ENCODE data around the gene MVD.

The MVD gene

DNA sequence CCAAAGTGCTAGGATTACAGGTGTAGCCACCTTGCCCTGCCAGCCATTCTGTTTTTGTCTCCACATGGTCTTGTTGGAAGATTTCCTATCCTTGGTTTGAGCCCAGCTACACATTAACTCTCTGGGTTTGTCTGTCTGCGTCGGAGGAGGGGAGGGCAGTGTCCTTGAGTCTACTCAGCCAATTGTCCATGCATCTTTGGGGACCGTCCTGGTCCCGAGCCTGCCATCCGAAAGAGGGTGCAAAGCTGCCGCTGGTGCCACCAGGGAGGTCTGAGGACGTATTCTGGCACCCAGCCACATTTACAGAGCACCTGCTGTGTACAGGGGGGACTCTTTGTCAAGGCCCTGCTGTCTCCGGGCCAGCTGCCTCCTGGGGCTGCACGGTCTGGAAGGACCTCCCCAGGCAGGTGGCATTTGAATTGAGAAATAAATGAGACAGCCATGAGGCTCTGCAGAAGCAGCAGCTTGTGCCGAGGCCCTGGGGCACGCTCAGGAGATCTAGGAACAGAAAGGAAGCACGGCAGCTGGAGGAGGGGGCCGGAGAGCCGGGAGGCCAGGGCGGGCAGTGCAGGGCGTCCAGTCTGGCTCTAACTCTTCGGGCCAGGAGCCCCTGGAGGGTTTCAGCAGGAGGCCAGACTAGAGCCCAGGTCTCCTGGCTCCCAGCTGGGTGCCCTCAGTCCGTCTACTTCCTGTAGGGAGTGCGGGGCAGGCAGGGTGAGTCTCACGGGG lies 13.5 kb downstream of the MVD start:
- Histone ChIP-seq H3K27ac (peak overlapping the region in 18 of 21 experiments; percentile 51 to 97 (median 84)), H3K4me3 (peak overlapping the region; percentile 45 to 93 (median 80))

DNA sequence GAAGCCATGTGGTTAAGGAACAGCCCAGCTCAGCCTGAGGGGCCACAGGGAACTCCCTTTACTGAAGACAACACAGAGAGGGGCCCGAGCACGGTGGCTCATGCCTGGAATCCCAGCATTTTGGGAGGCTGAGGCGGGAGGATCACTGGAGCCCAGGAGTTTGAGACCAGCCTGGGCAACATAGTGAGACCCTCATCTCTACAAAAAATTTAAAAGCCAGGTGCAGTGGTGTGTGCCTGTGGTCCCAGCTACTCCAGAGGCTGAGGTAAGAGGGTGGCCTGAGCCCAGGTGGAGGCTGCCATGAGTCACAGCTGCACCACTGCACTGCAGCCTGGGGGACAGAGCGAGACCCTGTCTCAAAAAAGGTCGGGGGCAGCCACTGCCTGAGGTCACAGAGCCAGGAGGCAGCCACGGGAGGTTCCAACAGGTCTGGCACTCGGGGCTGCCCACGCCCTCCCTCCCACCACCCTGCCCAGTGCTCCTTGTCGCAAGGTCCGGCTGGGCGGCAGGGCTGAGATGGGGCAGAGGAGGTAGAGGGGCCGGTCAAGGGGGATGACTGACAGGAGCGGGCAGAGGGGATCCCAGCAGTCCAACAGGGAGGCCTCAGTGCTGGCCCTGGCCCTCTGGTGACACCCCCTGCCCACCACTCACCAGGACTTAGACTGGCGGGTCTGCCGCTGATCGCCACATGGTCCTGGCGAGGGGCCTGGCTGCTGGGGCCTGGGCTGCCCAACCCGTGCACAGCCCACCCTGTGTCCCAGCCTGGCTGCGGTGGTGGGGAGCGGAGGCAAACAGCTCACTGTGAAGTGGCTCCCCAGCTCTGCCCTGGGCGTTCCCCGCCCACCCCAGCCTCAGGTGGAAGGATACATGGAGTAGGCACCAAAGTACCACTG lies 15.5 kb downstream of the MVD start:
- Histone ChIP-seq H3K4me3 (no peak overlapping the region), H3K27ac (no peak overlapping the region)

DNA sequence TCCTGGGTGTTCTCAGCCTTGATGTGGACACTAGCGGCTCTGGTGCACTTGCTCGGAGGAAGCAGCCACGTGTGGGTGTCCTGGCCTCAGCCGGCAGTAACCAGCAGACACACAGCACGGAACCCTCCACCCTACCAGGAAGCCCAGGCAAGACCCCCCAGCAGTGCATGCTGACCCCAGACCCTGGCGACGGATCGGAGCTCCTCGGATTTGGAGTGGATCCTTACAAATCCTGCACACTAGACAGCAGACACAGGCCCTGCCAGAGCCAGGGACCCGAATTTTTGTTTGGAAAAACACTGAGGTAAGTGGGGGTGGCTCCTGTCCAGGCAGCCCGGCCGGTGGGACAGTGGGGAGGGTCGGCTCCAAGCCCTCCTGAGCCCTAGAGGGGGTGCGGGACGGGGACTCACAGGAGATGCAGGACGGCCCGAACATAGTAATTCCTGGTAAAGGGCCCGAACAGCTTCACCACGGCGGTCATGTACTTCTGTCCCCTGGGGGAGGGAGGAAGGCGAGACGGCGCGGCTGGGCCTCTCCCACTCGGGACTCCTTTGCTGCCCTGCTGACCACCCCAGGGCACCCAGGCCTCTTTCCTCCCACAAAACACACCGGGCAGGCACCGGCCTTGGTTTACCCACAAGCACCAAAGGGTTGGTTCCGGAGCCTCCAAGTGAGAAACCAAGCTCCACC lies 16.4 kb downstream of the MVD start:
- H3K27ac ChIP-seq, result no peak overlapping the region
- no peak overlapping the region for H3K4me3 ChIP-seq

DNA sequence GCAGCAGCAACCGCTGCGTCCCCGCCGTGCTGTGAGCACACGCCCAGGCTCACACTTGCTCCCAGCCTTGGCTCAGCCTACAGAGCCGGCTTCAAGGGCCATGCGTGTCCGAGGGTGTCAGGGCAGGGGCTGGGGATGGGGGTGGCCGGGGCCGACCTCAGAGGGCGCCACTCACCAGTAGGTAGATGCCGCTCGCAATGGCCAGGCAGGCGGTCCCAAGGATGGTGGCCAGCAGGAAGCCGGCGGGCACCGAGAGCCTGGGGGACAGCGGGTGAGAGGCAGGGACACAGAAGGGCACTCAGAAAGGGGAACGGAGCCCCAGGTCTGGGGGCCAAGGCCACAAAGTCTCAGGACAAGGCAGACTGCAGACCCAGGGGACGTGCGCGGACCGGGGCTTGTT lies 16.9 kb downstream of the MVD start:
- Histone ChIP-seq H3K4me3 (no peak overlapping the region), H3K27ac (no peak overlapping the region)

DNA sequence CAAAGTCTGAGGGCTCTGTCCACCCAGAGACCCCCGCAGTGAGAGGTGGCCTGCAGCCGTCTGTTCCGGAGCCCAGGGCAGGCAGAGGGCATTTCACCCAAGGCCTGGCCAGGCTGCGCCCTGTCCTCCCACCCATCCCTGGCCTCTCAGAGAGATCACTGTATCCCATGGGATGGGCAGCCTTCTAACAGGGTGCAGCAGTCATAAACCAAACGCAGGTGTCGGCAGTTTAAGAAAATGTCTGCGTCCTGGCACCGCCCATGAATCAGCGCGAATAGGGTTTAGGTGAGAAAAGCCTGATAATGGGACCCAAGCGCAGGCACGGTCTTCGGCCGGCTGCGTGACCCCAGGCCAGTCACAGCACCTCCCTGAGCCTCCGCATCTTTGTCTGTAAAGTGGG lies 17.4 kb downstream of the MVD start:
- H3K4me3 ChIP-seq, result no peak overlapping the region
- no peak overlapping the region for H3K27ac ChIP-seq

DNA sequence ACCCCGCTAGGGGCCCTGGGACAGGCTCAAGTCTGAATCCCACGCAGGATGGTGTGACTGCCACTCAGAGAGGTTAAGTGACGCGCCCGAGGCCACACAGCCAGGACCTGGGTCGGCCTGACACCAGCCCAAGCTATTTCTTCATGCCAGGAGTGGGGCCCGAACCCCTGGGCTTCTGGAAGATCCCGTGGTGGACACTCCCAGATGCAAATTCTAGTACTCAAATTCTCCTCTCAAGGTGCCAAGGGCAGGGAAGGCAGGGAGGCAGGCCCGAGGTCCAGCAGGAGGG lies 19.3 kb downstream of the MVD start:
- H3K4me3 ChIP-seq, result no peak overlapping the region
- no peak overlapping the region for H3K27ac ChIP-seq

DNA sequence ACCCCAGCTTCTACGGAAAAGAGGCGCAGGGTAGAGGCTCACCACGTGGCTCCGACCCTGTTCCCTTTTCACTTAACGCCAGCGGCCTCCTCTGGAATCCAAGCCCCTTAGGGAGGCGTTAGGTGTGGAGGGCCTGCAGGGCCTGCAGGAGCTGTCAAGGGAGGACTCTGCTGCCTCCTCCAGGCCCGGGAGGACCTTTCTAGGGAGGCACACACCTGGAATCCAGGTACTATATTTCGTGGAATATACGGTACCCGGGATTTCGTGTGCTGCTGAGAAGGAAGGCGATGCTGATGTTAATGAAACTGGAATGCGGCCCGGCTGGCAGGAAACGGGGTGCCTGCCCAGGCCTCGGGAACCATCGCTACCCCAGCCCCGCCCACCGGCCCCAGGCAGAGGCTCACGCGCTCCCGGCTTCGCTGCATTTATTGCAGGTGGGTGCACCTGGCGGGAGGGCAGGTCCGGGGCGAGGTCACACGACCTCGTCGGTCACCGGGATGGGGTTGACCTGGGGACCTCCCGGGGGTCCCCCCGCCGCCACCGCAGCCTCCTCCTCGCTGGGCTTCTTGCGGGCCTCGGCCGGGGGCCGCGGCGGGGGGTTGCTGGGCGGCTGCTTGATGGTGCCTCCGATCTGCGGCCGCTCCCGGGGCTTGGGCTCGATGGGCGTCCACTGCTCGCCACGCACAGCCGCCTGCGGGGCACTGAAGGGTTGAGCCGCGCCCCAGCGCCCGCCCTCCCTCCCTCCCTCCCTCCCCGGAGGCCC lies 19.8 kb downstream of the MVD start:
- Histone ChIP-seq H3K4me3 (no peak overlapping the region), H3K27ac (no peak overlapping the region)

DNA sequence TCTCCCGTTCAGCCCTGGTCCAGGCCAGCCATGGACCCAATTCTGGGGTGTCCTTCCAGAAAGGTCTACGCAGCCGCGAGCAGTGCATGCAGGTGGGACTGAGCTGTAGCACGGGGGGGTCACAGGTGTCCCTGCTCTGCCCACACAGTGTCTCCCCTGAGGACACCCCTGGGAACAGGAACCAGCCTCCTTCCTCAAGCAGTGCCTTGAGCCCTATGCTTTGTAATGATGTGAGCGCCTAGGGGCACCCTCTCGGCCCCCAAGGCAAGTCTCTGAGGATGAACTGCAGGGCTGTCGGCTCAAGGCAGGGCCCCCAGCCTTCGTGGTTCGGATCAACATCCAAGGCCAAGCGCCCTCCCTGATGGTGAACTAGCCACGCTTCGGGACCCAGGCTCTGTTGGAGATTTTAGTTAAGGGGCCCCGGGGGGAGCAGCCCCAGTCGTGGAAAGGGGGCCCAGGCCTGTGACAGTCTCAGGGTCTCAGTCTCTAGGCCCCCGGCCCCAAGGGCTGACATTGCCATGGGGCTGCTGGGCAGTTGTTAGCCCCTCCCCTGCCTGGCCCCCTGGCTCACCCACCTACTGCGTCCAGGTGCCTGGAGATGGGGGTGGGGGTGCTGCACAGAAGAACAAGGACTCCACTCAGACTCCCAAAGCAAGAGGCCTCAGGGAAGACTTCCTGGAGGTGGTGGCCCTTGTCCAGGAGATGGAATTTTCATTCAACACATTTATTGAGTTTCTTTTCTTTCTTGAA lies 22.2 kb downstream of the MVD start:
- Histone ChIP-seq H3K27ac (no peak overlapping the region), H3K4me3 (no peak overlapping the region)

DNA sequence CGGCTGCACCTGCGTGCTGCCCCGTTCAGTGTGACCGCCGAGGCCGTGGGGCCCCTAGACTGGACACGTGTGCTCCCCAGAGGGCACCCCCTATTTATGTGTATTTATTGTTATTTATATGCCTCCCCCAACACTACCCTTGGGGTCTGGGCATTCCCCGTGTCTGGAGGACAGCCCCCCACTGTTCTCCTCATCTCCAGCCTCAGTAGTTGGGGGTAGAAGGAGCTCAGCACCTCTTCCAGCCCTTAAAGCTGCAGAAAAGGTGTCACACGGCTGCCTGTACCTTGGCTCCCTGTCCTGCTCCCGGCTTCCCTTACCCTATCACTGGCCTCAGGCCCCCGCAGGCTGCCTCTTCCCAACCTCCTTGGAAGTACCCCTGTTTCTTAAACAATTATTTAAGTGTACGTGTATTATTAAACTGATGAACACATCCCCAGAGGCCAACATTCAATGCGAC lies 22.8 kb downstream of the MVD start:
- Histone ChIP-seq H3K27ac (no peak overlapping the region), H3K4me3 (no peak overlapping the region)

DNA sequence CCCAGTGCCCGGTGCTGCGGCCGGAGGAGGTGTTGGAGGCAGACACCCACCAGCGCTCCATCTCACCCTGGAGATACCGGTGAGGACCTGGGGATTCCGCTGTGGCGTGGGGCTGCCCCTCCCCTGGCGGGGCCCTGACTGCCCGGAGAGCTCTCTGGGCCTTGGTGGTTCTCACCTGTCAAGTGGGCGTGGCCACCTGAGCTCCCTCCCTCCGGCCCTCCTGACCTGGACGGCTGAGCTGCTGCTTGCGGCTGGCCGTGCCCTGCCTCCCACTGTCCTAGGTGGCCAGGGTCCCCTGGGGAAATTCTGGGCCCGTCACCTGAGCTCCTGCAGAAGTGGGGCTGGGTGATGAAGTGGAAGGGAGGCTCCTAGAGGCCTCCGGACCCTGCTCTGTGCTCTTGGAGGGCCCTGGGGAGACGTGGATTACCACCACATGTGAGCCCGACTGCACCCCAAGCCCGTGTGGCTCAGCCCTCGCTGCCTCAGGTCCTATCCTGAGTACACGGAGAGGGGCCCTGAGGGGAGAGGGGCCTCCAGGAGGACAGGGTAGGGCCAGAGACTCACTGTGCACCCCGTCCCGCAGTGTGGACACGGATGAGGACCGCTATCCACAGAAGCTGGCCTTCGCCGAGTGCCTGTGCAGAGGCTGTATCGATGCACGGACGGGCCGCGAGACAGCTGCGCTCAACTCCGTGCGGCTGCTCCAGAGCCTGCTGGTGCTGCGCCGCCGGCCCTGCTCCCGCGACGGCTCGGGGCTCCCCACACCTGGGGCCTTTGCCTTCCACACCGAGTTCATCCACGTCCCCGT lies 23.5 kb downstream of the MVD start:
- Histone ChIP-seq H3K4me3 (no peak overlapping the region), H3K27ac (no peak overlapping the region)

DNA sequence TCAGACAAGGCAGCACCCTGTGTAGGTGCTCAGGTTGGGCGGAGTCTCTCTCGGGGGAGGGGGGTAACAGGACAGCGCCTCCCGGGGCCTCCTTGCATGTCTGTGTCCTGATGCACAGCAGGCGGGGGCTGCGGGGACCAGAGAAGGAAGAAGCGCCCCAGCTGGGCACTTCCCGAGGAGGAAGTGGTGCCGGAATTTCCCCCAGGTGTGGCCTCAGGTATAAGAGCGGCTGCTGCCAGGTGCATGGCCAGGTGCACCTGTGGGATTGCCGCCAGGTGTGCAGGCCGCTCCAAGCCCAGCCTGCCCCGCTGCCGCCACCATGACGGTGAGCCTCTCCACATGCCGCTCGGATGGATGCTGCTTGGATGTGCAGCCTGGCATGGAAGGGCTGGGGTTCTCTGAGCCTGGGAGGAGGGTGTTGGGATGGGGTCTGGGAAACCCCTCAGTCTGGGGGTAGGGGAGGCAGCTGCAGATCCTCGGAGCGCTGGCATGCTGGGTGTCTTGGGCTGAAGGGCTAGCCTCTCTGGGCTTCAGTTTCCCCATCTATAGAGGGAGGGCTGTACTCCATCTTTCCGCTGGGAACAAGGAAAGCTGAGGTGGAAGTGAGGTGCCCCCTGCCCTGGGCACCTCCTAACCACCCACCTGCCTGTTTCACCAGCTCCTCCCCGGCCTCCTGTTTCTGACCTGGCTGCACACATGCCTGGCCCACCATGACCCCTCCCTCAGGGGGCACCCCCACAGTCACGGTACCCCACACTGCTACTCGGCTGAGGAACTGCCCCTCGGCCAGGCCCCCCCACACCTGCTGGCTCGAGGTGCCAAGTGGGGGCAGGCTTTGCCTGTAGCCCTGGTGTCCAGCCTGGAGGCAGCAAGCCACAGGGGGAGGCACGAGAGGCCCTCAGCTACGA lies 24.3 kb downstream of the MVD start, which contains the start of gene IL17C:
Gene IL17C, plus strand, starts transcription at position 250 of the 908 bp plus-strand sequence. Its CDS starts 70 bp downstream, at position 320.
- Histone ChIP-seq H3K27ac (no peak within 1 kb of the TSS), H3K4me3 (no peak within 1 kb of the TSS)

DNA sequence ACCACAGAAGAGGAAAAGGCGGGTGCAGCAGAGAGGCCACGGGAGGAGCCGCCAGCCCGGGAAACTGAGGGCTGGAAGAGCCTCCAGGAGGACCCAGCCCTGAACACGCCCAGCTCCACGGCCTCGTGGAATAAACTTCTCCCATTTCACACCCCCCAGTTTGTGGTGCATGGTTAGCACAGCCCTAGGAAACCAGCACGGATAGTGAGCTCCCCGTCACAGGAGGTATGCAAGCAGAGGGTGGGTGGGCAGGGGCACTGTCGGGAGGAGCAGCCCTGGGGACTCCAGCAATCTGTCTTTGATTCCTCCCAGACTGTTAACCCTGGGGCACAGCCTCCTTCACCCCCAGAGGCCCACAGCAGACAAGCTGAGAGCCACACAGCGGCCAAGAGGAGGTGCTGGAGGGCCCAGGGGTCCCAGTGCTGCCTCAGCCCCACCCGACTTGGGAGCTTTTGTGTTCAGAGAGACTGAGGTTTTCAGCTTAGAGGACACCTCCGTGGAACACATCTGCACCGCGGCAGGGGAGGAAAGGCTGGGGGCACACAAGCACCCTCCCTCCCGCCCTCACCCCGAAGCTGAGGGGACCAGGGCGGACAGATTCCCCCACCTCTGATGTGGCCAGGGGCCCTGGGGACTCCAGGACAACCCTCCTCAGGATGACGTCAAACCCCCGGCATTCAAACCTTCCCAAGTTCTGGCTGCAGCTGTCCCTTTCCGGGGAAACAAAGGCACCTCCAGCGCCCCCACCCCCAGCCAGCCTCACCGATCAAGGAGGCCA lies 26.2 kb downstream of the MVD start:
- Histone ChIP-seq H3K27ac (no peak overlapping the region), H3K4me3 (no peak overlapping the region)

DNA sequence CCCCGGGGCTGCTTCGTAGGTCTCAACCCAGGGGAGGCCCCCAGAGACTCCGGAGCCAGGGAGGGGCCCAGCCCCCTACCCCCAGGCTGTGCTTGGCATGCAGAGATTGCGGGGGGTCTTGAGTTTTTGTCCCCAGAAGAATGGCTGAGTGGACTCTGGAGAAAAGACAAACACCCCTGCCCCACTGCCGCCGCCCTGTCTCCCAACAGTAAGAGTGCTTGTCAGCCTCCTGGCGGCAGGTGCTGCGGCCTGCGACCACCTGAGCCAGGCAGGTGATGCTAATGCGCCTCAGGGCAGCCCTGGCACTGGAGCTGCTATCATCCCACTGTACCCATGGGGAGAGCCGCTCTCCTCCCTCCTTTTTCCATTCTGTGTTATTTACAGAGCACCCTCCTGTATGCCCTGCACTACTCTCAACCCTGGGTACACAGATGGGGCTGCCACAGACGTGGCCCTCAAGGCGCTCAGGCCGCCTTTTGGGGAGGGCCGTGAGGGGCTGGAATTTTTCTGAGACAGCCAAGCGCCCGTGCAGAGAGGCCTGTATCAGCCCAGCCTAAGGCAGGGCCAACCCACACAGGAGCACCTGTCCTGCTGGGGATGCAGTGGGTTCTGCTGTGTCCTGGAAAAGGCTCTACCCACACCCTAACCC lies 27.1 kb downstream of the MVD start:
- Histone ChIP-seq H3K27ac (no peak overlapping the region), H3K4me3 (no peak overlapping the region)

DNA sequence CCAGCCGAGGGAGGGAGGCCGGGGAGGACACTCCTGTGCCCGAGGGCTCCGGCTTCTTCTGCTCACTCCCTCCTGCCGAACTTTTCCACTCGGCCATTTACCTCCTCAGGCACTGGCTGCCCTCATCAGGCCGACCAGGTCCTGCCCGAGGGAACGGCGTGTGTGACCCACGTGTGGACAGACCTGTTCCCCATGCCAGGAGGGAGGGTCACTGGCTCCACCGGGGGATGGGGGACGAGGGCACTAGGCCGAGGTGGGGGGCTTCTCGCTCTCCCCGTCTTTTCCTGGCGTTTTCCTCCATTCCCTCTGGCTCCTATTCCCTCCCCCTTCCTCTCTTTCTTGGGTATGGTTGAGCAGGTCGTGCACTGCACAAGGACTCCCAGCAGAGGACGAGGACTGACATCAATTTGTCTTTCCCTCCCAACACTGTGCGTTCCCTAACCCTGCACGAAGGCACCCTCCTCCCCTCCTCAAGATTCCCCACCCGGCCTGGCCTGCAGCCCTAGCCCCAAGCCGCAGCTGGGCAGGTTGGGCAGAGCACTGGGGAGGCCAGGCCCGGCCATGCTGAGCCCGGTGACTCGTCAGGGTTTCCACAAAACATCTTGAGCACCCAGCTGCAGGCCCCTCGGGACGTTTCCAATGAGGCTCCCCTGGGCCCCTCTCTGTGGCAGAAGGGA lies 27.8 kb downstream of the MVD start:
- H3K27ac ChIP-seq, result peak overlapping the region in 13 of 21 experiments; percentile 13 to 86 (median 73)
- H3K4me3 ChIP-seq, result peak overlapping the region; percentile 25 to 47 (median 36)

All from skin epidermis (tissue), 12 donors.